OCI-LY1 (cell line): ENCODE data around the gene EI24.

ENCODE experiments used
- H2AFZ ChIP-seq: fragments of 200-600 bp; sonication (generic), shearing (Covaris generic); 2 replicates; pipeline ENCODE4 v1.6.0; 2014; ENCODE audit warnings: antibody characterized with exemption, mild to moderate bottlenecking, low read length
- H3F3A ChIP-seq: fragments of 200-600 bp; sonication (generic), shearing (Covaris generic); 2 replicates; pipeline ENCODE4 v1.6.0; 2014; ENCODE audit warnings: mild to moderate bottlenecking, antibody characterized with exemption, low read length, moderate library complexity; ENCODE audit not compliant: insufficient read depth
- H3K27ac ChIP-seq: fragments of 200-600 bp; sonication (generic); 2 replicates; pipeline ENCODE4 v1.5.1; 2014; ENCODE audit warnings: low read length, mixed run types, mild to moderate bottlenecking, low read depth; ENCODE audit not compliant: poor library complexity, severe bottlenecking
- H3K27me3 ChIP-seq: fragments of 200-600 bp; sonication (generic); 2 replicates; pipeline ENCODE4 v1.6.0; 2014; ENCODE audit warnings: antibody characterized with exemption, mild to moderate bottlenecking, low read length, moderate library complexity; ENCODE audit not compliant: insufficient read depth
- H3K36me3 ChIP-seq: fragments of 200-600 bp; sonication (generic); 2 replicates; pipeline ENCODE4 v1.6.1; 2014; ENCODE audit warnings: mild to moderate bottlenecking, antibody characterized with exemption, low read length, moderate library complexity, mixed read lengths; ENCODE audit not compliant: insufficient read depth
- H3K4me1 ChIP-seq: fragments of 200-600 bp; sonication (generic); 2 replicates; pipeline ENCODE4 v1.5.1; 2014; ENCODE audit warnings: mild to moderate bottlenecking, low read length, moderate library complexity; ENCODE audit not compliant: insufficient read depth, severe bottlenecking
- H3K4me2 ChIP-seq: fragments of 200-600 bp; sonication (generic), shearing (Covaris generic); 2 replicates; pipeline ENCODE4 v1.6.1; 2014; ENCODE audit warnings: low read length
- H3K4me3 ChIP-seq: fragments of 200-600 bp; sonication (generic); 2 replicates; pipeline ENCODE4 v1.5.1; 2014; ENCODE audit warnings: low read length, low read depth, mild to moderate bottlenecking, mixed read lengths; ENCODE audit not compliant: poor library complexity, severe bottlenecking
- H3K79me2 ChIP-seq: fragments of 200-600 bp; shearing (Covaris generic); 2 replicates; pipeline ENCODE4 v1.6.1; 2016; ENCODE audit warnings: mixed run types, low read length, mixed read lengths; ENCODE audit not compliant: insufficient read depth
- H3K9ac ChIP-seq: fragments of 200-600 bp; sonication (generic), shearing (Covaris generic); 2 replicates; pipeline ENCODE4 v1.6.1; 2014; ENCODE audit warnings: mild to moderate bottlenecking, low read length, mixed read lengths
- H3K9me2 ChIP-seq: fragments of 200-600 bp; sonication (generic), shearing (Covaris generic); 2 replicates; pipeline ENCODE4 v1.6.1; 2014; ENCODE audit warnings: low read depth, mild to moderate bottlenecking, low read length, mixed read lengths
- H3K9me3 ChIP-seq: fragments of 200-600 bp; shearing (Covaris generic); 2 replicates; pipeline ENCODE4 v1.6.1; 2014; ENCODE audit warnings: low read length, mixed read lengths
- H4K20me1 ChIP-seq: fragments of 200-600 bp; sonication (generic), shearing (Covaris generic); 2 replicates; pipeline ENCODE4 v1.6.0; 2016; ENCODE audit warnings: mild to moderate bottlenecking, low read length; ENCODE audit not compliant: insufficient read depth
- EZH2 ChIP-seq: fragments of 200-600 bp; sonication (generic), shearing (Covaris generic); IDR thresholded peaks from 2 replicates; pipeline ENCODE4 v1.8.0; 2017; ENCODE audit warnings: borderline replicate concordance, mixed run types, mild to moderate bottlenecking, antibody characterized with exemption, low read length, moderate library complexity, mixed read lengths
- TF ChIP-seq, protein P1 (sequence below): fragments of 200-600 bp; sonication (generic), shearing (Covaris generic); IDR thresholded peaks from 2 replicates; pipeline ENCODE4 v1.5.1; 2017; ENCODE audit warnings: mild to moderate bottlenecking, antibody characterized with exemption, low read length, moderate library complexity, mixed read lengths

EI24 gene

DNA sequence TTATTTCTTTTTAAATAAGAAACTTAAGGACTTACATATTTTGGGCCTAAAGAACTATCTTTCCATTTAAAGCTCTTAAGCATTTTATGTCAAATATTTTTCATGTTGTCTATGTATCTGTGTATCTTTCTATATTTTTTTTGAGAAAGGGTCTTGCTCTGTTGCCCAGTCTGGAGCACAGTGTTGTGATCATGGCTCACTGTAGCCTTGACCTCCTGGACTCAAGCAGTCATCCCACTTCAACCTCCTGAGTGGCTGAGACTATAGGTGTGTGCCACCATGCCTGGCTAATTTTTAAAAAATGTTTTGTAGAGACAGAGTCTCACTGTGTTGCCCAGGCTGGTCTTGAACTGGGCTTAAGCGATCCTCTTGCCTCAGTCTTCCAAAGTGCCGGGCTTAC, 31.4 kb downstream of the EI24 start:
- Histone ChIP-seq H3K4me1 (no peaks in the 10 kb centered on the region), H3K4me3 (no peak overlapping the region), H3K4me2 (no peak overlapping the region), H3K9ac (no peak overlapping the region), H3K9me2 (no peaks in the 10 kb centered on the region), H3K27ac (no peak overlapping the region), H3K9me3 (no peaks in the 10 kb centered on the region), H2AFZ (no peak overlapping the region), H3K27me3 (no peaks in the 10 kb centered on the region), H4K20me1 (no peaks in the 10 kb centered on the region), H3K36me3 (peaks cover 85% of the 10 kb centered on the region), H3K79me2 (peaks cover 4% of the 10 kb centered on the region), H3F3A (no peaks in the 10 kb centered on the region)
- TF ChIP-seq, protein P1, sequence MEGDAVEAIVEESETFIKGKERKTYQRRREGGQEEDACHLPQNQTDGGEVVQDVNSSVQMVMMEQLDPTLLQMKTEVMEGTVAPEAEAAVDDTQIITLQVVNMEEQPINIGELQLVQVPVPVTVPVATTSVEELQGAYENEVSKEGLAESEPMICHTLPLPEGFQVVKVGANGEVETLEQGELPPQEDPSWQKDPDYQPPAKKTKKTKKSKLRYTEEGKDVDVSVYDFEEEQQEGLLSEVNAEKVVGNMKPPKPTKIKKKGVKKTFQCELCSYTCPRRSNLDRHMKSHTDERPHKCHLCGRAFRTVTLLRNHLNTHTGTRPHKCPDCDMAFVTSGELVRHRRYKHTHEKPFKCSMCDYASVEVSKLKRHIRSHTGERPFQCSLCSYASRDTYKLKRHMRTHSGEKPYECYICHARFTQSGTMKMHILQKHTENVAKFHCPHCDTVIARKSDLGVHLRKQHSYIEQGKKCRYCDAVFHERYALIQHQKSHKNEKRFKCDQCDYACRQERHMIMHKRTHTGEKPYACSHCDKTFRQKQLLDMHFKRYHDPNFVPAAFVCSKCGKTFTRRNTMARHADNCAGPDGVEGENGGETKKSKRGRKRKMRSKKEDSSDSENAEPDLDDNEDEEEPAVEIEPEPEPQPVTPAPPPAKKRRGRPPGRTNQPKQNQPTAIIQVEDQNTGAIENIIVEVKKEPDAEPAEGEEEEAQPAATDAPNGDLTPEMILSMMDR: no peak
- TF ChIP-seq EZH2: no peak

DNA sequence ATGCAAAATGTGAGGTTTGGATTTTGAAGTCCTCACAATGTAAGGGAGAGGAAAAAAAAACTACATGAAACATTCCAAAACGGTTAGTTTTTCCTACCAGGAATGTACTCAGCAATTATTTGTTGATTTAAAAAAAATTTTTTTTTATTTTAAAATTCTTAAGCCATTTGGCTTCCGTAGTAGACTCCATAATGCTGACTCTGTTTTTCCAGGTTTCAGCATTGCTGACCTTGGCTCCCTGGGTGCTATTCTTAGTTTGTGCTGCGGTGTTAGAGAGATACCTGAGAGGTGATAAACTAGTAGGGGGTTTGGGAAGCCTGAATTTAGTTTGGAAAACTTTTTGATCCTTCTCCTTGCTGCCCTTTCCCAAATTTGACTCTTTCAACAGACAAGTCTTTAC, 33.9 kb downstream of the EI24 start:
- no peak overlapping the region for H3K9ac ChIP-seq
- no peaks in the 10 kb centered on the region for H3K4me1 ChIP-seq
- H3K9me3 ChIP-seq: no peaks in the 10 kb centered on the region
- no peak overlapping the region for H3K27ac ChIP-seq
- no peaks in the 10 kb centered on the region for H3K27me3 ChIP-seq
- no peaks in the 10 kb centered on the region for H4K20me1 ChIP-seq
- H2AFZ ChIP-seq: no peak overlapping the region
- H3K9me2 ChIP-seq: no peaks in the 10 kb centered on the region
- H3K4me2 ChIP-seq: no peak overlapping the region
- H3F3A ChIP-seq: no peaks in the 10 kb centered on the region
- TF ChIP-seq, protein P1: no peak
- no peak for TF ChIP-seq EZH2
- peaks cover 84% of the 10 kb centered on the region for H3K36me3 ChIP-seq
- H3K79me2 ChIP-seq: no peaks in the 10 kb centered on the region
- H3K4me3 ChIP-seq: no peak overlapping the region

DNA sequence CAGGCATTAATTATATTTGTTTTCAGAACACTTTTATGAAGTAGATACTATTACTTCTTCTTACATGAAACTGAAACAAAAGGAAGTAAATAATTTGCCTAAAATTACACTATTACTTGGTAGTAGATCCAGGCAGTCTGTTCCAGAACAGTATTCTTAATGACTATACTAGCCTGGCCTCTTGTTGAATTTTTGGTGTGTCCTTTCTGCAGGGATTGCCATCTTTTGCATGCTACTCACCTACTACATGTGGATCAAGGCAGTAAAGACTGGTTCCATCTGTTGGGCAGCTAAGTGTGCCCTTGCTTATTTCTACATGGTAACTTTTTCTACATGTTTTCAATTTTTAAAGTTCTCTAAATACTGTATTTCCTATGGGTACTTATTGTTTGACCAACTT, 36.1 kb downstream of the EI24 start:
- Histone ChIP-seq H3K4me1 (no peaks in the 10 kb centered on the region), H3F3A (no peaks in the 10 kb centered on the region), H3K79me2 (no peaks in the 10 kb centered on the region), H3K27me3 (no peaks in the 10 kb centered on the region), H3K36me3 (peaks cover 87% of the 10 kb centered on the region), H3K9ac (no peak overlapping the region), H4K20me1 (no peaks in the 10 kb centered on the region), H3K9me3 (no peaks in the 10 kb centered on the region), H2AFZ (no peak overlapping the region), H3K9me2 (no peaks in the 10 kb centered on the region), H3K27ac (no peak overlapping the region), H3K4me2 (no peak overlapping the region), H3K4me3 (no peak overlapping the region)
- TF ChIP-seq, protein P1: no peak
- TF ChIP-seq EZH2: no peak
